ENCODE measurements around the gene CALCA.

The CALCA gene

GRCh38 chr11:14942745-14943144 lies 29.4 kb downstream of the CALCA start:
- DNase-seq, result no peak

- no peak for DNase-seq
Observed at GRCh38 chr11:14938936-14939335, 33.2 kb downstream of the CALCA start.

GRCh38 chr11:14934641-14935351 lies 37.4 kb downstream of the CALCA start:
- DNase-seq, result no peak

GRCh38 chr11:14932447-14932846 lies 39.7 kb downstream of the CALCA start:
- DNase-seq, result no peak

- no peak for DNase-seq
Observed at GRCh38 chr11:14930369-14930768, 41.8 kb downstream of the CALCA start.

- DNase-seq, result no peak
Observed at GRCh38 chr11:14927146-14927545, 45.0 kb downstream of the CALCA start.

GRCh38 chr11:14924318-14924717 lies 47.8 kb downstream of the CALCA start:
- no peak for DNase-seq

Measured in hematopoietic multipotent progenitor cell treated with erythropoietin and hydrocortisone succinate and interleukin-3 and kit ligand, for 4 days (in vitro differentiated cells).